Activated CD8-positive, alpha-beta T cell treated with anti-CD3 and anti-CD28 coated beads for 36 hours (primary cell): Measurements from ENCODE around the gene MIDN. TPM values are rescaled to one million over a fixed set of nuclear protein-coding genes. Genes with fewer than 3 reads are reported as not detected.
"Not testable (repeated sequence)": the region's sequence is repeated elsewhere in the genome, so short reads cannot be mapped to it uniquely, and the experiment has no call there.

Source experiments
- ATAC-seq: fragments of 200-7000 bp; cut with Tn5 transposase; one replicate; pipeline ENCODE4 v1.10.0; 2021; ENCODE audit warnings: mild to moderate bottlenecking, moderate library complexity
- CTCF ChIA-PET: fragments of 350-600 bp; sonication (Branson Sonifier 250); formaldehyde crosslinking; loops from one replicate; lab custom pipeline; 2021; ENCODE audit warnings: antibody characterized with exemption; lab: Charles Lee
- POLR2A ChIA-PET: fragments of 350-600 bp; sonication (Branson Sonifier 250); formaldehyde crosslinking; loops from one replicate; lab custom pipeline; 2021; ENCODE audit warnings: antibody characterized with exemption; lab: Charles Lee
- DNase-seq: peaks from one replicate; pipeline ENCODE4 v3.0.0-alpha.2; 2020
- H3K27ac Mint-ChIP-seq: one replicate; pipeline ENCODE4 v1.8.0; 2021; ENCODE audit warnings: mild to moderate bottlenecking, mixed read lengths
- H3K27me3 Mint-ChIP-seq: one replicate; pipeline ENCODE4 v1.8.0; 2021; ENCODE audit warnings: mixed read lengths
- H3K36me3 Mint-ChIP-seq: one replicate; pipeline ENCODE4 v1.8.0; 2021; ENCODE audit warnings: low read depth, mixed read lengths
- H3K4me1 Mint-ChIP-seq: one replicate; pipeline ENCODE4 v1.8.0; 2021; ENCODE audit warnings: low read depth, mixed read lengths
- H3K4me3 Mint-ChIP-seq: one replicate; pipeline ENCODE4 v1.8.0; 2021; ENCODE audit warnings: mild to moderate bottlenecking, moderate library complexity, mixed read lengths
- H3K9me3 Mint-ChIP-seq: one replicate; pipeline ENCODE4 v1.8.0; 2021; ENCODE audit warnings: mixed read lengths
- CTCF ChIP-seq: fragments of 200-600 bp; IDR thresholded peaks from one replicate; pipeline ENCODE4 v1.8.0; 2022; ENCODE audit warnings: antibody characterized with exemption, mild to moderate bottlenecking
- intact Hi-C: fragments of 100-400 bp; cut with micrococcal nuclease; formaldehyde crosslinking; loops from one replicate; pipeline ENCODE4 v1.10.0; 2022
- total RNA-seq, 2 experiments: library from RNA; stranded (reverse); gene quantifications; one replicate each; pipeline ENCODE4 v1.2.3, GENCODE V29; 2021

MIDN gene
- total RNA-seq, 2 experiments from 2014 or later = 41.1 to 43.9 TPM

- ATAC-seq (no peak), DNase-seq (no peak)
- Mint-ChIP-seq H3K27me3 (no peaks in the 10 kb centered on the region), H3K9me3 (no peaks in the 10 kb centered on the region), H3K4me1 (peaks cover 20% of the 10 kb centered on the region), H3K4me3 (peak overlapping the region; percentile 97), H3K27ac (peak overlapping the region; percentile 79), H3K36me3 (peaks cover 13% of the 10 kb centered on the region)
- intact Hi-C loops = no loop called here
- POLR2A ChIA-PET = interaction anchor here (1.0 kb wide), 1 partner anchor 1047 kb away, joined by 3 read pairs; no protein-coding TSS in a partner anchor
- CTCF ChIA-PET = no interaction called here
- TF ChIP-seq CTCF = no peak
Measured at GRCh38 chr19:1206150-1206863, 42.1 kb upstream of the MIDN start.

GRCh38 chr19:1206864-1207450 is 41.4 kb upstream of the MIDN start:
- ChIA-PET POLR2A (interaction anchor here (1.0 kb wide), 1 partner anchor 1047 kb away, joined by 3 read pairs; no protein-coding TSS in a partner anchor), CTCF (no interaction called here)
- Mint-ChIP-seq H3K36me3 (peaks cover 13% of the 10 kb centered on the region), H3K27ac (peak overlapping the region; percentile 79), H3K4me3 (peak overlapping the region; percentile 97), H3K27me3 (no peaks in the 10 kb centered on the region), H3K4me1 (peaks cover 24% of the 10 kb centered on the region), H3K9me3 (no peaks in the 10 kb centered on the region)
- ATAC-seq (no peak), DNase-seq (peak; percentile 51)
- intact Hi-C loops = no loop called here
- TF ChIP-seq CTCF = no peak

- Mint-ChIP-seq H3K36me3 (peaks cover 19% of the 10 kb centered on the region), H3K4me3 (peak overlapping the region; percentile 24), H3K4me1 (peaks cover 23% of the 10 kb centered on the region)
- intact Hi-C loops, H3K27ac Mint-ChIP-seq, CTCF ChIA-PET, DNase-seq, ATAC-seq, H3K9me3 Mint-ChIP-seq, H3K27me3 Mint-ChIP-seq: not testable (repeated sequence)
- POLR2A ChIA-PET = interaction anchor here (1.7 kb wide), 1 partner anchor 12 kb away, joined by 4 read pairs; no protein-coding TSS in a partner anchor
Measured at GRCh38 chr19:1208830-1209229, 39.6 kb upstream of the MIDN start.

- Mint-ChIP-seq H3K27ac (no peak overlapping the region), H3K9me3 (no peaks in the 10 kb centered on the region), H3K4me1 (peaks cover 24% of the 10 kb centered on the region), H3K4me3 (no peak overlapping the region), H3K36me3 (peaks cover 19% of the 10 kb centered on the region), H3K27me3 (no peaks in the 10 kb centered on the region)
- intact Hi-C loops = no loop called here
- DNase-seq (no peak), ATAC-seq (no peak)
- TF ChIP-seq CTCF = no peak
- POLR2A ChIA-PET = interaction anchor here (0.7 to 1.7 kb wide), 2 partner anchors 11 to 26 kb away, joined by 4 read pairs; no protein-coding TSS in a partner anchor
- CTCF ChIA-PET = interaction anchor here (0.9 kb wide), 2 partner anchors 13 to 34 kb away, joined by 3 read pairs; no protein-coding TSS in a partner anchor
Measured at GRCh38 chr19:1210227-1210538, 38.2 kb upstream of the MIDN start.

- POLR2A ChIA-PET = no interaction called here
- H3K36me3 Mint-ChIP-seq = peaks cover 19% of the 10 kb centered on the region
- no peak overlapping the region for H3K27ac Mint-ChIP-seq
Measured at GRCh38 chr19:1211494-1212234, 36.7 kb upstream of the MIDN start.

More at GRCh38 chr19:1211494-1212234, 36.7 kb upstream of the MIDN start:
- no peak for ATAC-seq
- CTCF ChIA-PET = interaction anchor here (1.2 to 1.7 kb wide), 3 partner anchors 17 to 33 kb away, joined by 3 to 5 read pairs (median 4); no protein-coding TSS in a partner anchor
- Mint-ChIP-seq H3K4me1 (peaks cover 27% of the 10 kb centered on the region), H3K4me3 (no peak overlapping the region), H3K9me3 (no peaks in the 10 kb centered on the region), H3K27me3 (no peaks in the 10 kb centered on the region)
- no peak for TF ChIP-seq CTCF
- intact Hi-C loops = no loop called here
- no peak for DNase-seq
